Measurements from ENCODE around the gene PEX5. TPM values are rescaled to one million over a fixed set of nuclear protein-coding genes. Genes with fewer than 3 reads are reported as not detected.
"Not testable (repeated sequence)": the region's sequence is repeated elsewhere in the genome, so short reads cannot be mapped to it uniquely, and the experiment has no call there.

Gene PEX5
- total RNA-seq, 1 donor from 2014 or later, result 61.7 TPM

GRCh38 chr12:7219599-7220243, 30.2 kb downstream of the PEX5 start:
- Histone ChIP-seq H3K27me3 (no peaks in the 10 kb centered on the region), H3K36me3 (no peaks in the 10 kb centered on the region), H3K4me1 (no peaks in the 10 kb centered on the region), H3K27ac (no peak overlapping the region), H3K4me3 (no peak overlapping the region), H3K9me3 (no peaks in the 10 kb centered on the region)
- intact Hi-C loops (cut with DNase I), result loop anchor here (1.0 kb wide), 1 partner anchor 419 kb away; no protein-coding TSS in a partner anchor
- peak; percentile 65 to 83 (median 70) for TF ChIP-seq CTCF (IDR thresholded peaks at IDR 0.05)
- peak in 1 of 2 donors; percentile 74 for DNase-seq (ENCODE audit: low spot score in 2 of 2)

GRCh38 chr12:7221486-7221885, 32.0 kb downstream of the PEX5 start:
- Histone ChIP-seq H3K36me3 (no peaks in the 10 kb centered on the region), H3K4me3 (no peak overlapping the region), H3K27ac (no peak overlapping the region), H3K27me3 (no peaks in the 10 kb centered on the region), H3K9me3 (no peaks in the 10 kb centered on the region), H3K4me1 (no peaks in the 10 kb centered on the region)
- no peak for TF ChIP-seq CTCF (IDR thresholded peaks at IDR 0.05)
- no peak for DNase-seq (ENCODE audit: low spot score in 2 of 2)
- intact Hi-C loops (cut with DNase I), result no loop called here

GRCh38 chr12:7229741-7230140, 40.3 kb downstream of the PEX5 start:
- intact Hi-C loops (cut with DNase I), result no loop called here
- DNase-seq (ENCODE audit: low spot score in 2 of 2), result no peak
- no peak overlapping the region for H3K4me3 ChIP-seq
- no peaks in the 10 kb centered on the region for H3K27me3 ChIP-seq
- no peak overlapping the region for H3K27ac ChIP-seq
- H3K4me1 ChIP-seq, result no peaks in the 10 kb centered on the region
- no peak for TF ChIP-seq CTCF (IDR thresholded peaks at IDR 0.05)
- no peaks in the 10 kb centered on the region for H3K36me3 ChIP-seq
- no peaks in the 10 kb centered on the region for H3K9me3 ChIP-seq

- Histone ChIP-seq H3K4me3 (no peak overlapping the region), H3K9me3 (peaks cover 0 to 6% of the 10 kb centered on the region in 2 donors), H3K27me3 (no peaks in the 10 kb centered on the region), H3K27ac (no peak overlapping the region), H3K4me1 (no peaks in the 10 kb centered on the region), H3K36me3 (no peaks in the 10 kb centered on the region)
- TF ChIP-seq CTCF (IDR thresholded peaks at IDR 0.05), result no peak
- no peak for DNase-seq (ENCODE audit: low spot score in 2 of 2)
- intact Hi-C loops (cut with DNase I), result no loop called here
Measured at GRCh38 chr12:7241404-7242005, 52.0 kb downstream of the PEX5 start.

- DNase-seq (ENCODE audit: low spot score in 2 of 2), result no peak
- no peak for TF ChIP-seq CTCF (IDR thresholded peaks at IDR 0.05)
- H3K27me3 ChIP-seq, result no peaks in the 10 kb centered on the region
- no peaks in the 10 kb centered on the region for H3K4me1 ChIP-seq
- H3K4me3 ChIP-seq, result no peak overlapping the region
- H3K27ac ChIP-seq, result no peak overlapping the region
- no peaks in the 10 kb centered on the region for H3K36me3 ChIP-seq
- peaks cover 0 to 6% of the 10 kb centered on the region in 2 donors for H3K9me3 ChIP-seq
- intact Hi-C loops (cut with DNase I), result no loop called here
Measured at GRCh38 chr12:7242176-7243101, 53.0 kb downstream of the PEX5 start.

- DNase-seq (ENCODE audit: low spot score in 2 of 2); H3K4me1 ChIP-seq; intact Hi-C loops (cut with DNase I); H3K4me3 ChIP-seq; H3K27me3 ChIP-seq; H3K27ac ChIP-seq; H3K9me3 ChIP-seq; H3K36me3 ChIP-seq: not testable (repeated sequence)
Measured at GRCh38 chr12:7251328-7251996, 62.0 kb downstream of the PEX5 start.
